DOHH2 (cell line): ENCODE data around the gene HNRNPAB.

Experiments used
- EZH2phosphoT487 ChIP-seq: fragments of 200-600 bp; sonication (generic); IDR thresholded peaks from 2 replicates; pipeline ENCODE4 v1.6.1; 2017; ENCODE audit warnings: borderline replicate concordance, mild to moderate bottlenecking, antibody characterized with exemption, low read length, moderate library complexity, mixed read lengths
- TF ChIP-seq, protein P1 (sequence below): fragments of 200-600 bp; sonication (generic); IDR thresholded peaks from one replicate; pipeline ENCODE4 v1.5.1; 2014; ENCODE audit warnings: antibody characterized with exemption, mild to moderate bottlenecking, low read depth, low read length; ENCODE audit not compliant: poor library complexity, severe bottlenecking

DNA sequence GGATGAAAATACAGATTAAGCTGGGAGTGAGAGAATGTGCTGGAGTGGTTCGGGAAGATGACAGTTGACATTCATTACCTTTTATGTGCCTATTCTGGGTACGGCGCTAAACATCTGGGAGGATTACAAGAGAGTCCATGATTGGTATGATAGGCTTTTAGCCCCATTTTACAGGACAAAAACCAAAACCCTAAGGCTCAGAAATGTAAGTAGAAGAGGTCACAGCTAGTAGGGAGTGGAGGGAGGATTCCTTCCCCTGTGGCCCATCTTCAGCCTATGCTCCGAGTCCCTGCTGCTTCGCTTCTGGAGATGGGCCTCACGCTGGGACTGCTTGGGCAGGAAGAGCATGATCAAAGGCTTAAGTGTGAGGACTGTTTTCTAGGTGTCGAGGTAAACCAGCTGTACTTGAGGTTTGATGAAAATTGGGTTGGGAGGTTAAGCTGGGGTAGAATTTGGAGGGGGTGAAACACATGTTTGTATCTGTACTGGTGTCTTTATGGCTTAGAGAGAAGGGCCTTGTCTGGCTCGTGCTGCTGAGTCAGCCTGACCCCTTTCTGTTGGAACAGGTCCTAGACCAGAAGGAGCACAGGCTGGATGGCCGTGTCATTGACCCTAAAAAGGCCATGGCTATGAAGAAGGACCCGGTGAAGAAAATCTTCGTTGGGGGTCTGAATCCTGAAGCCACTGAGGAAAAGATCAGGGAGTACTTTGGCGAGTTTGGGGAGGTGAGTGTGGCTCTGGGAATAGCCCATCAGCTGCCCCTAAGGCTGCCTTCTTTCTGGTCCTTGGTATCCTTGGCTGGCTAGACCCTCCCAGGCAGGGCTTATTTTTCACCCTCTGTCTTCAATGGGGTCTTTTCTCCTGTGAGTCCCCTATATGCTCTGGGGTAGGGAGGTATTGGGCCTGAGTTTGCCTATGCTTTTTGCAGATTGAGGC, 2.1 kb downstream of the HNRNPAB start:
- TF ChIP-seq, protein P1, sequence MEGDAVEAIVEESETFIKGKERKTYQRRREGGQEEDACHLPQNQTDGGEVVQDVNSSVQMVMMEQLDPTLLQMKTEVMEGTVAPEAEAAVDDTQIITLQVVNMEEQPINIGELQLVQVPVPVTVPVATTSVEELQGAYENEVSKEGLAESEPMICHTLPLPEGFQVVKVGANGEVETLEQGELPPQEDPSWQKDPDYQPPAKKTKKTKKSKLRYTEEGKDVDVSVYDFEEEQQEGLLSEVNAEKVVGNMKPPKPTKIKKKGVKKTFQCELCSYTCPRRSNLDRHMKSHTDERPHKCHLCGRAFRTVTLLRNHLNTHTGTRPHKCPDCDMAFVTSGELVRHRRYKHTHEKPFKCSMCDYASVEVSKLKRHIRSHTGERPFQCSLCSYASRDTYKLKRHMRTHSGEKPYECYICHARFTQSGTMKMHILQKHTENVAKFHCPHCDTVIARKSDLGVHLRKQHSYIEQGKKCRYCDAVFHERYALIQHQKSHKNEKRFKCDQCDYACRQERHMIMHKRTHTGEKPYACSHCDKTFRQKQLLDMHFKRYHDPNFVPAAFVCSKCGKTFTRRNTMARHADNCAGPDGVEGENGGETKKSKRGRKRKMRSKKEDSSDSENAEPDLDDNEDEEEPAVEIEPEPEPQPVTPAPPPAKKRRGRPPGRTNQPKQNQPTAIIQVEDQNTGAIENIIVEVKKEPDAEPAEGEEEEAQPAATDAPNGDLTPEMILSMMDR, result no peak
- TF ChIP-seq EZH2phosphoT487, result no peak
